Lower leg skin (tissue), 3 donors: ENCODE data around the gene STAT3.
"Not testable (repeated sequence)": the region's sequence is repeated elsewhere in the genome, so short reads cannot be mapped to it uniquely, and the experiment has no call there.

Source experiments
- POLR2A ChIP-seq, 2 donors: fragments of 450-650 bp; IDR thresholded peaks; one replicate each; pipeline ENCODE4 v1.6.1; 2016 to 2017; ENCODE audit warnings: antibody characterized with exemption in 2 of 2, mild to moderate bottlenecking in 1 of 2, moderate library complexity in 1 of 2
- TF ChIP-seq, protein P1 (sequence below), 3 donors: fragments of 450-650 bp; IDR thresholded peaks; one replicate each; pipeline ENCODE4 v1.5.1; 2016; ENCODE audit warnings: antibody characterized with exemption in 3 of 3, mild to moderate bottlenecking in 3 of 3, moderate library complexity in 2 of 3

DNA sequence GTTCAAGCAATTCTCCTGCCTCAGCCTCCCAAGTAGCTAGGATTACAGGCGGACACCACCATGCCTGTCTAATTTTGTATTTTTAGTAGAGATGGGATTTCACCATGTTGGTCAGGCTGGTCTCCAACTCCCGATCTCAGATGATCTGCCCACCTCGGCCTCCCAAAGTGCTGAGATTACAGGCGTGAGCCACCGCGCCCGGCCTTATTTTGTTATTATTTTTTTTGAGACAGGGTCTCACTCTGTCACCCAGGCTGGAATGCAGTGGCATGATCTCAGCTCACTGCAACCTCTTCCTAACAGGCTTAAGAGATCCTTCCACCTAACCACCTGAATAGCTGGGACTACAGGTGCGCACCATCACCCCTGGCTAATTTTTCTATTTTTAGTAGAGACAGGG is 7.4 kb upstream of the STAT3 start:
- TF ChIP-seq, protein P1, sequence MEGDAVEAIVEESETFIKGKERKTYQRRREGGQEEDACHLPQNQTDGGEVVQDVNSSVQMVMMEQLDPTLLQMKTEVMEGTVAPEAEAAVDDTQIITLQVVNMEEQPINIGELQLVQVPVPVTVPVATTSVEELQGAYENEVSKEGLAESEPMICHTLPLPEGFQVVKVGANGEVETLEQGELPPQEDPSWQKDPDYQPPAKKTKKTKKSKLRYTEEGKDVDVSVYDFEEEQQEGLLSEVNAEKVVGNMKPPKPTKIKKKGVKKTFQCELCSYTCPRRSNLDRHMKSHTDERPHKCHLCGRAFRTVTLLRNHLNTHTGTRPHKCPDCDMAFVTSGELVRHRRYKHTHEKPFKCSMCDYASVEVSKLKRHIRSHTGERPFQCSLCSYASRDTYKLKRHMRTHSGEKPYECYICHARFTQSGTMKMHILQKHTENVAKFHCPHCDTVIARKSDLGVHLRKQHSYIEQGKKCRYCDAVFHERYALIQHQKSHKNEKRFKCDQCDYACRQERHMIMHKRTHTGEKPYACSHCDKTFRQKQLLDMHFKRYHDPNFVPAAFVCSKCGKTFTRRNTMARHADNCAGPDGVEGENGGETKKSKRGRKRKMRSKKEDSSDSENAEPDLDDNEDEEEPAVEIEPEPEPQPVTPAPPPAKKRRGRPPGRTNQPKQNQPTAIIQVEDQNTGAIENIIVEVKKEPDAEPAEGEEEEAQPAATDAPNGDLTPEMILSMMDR (IDR thresholded peaks at IDR 0.05), result not testable (repeated sequence)
- not testable (repeated sequence) for TF ChIP-seq POLR2A (IDR thresholded peaks at IDR 0.05)
